Measurements from ENCODE around the gene OPCML.

OPCML gene

GRCh38 chr11:132892876-132893275 lies 639.4 kb downstream of the OPCML start:
- TF ChIP-seq, protein P1, sequence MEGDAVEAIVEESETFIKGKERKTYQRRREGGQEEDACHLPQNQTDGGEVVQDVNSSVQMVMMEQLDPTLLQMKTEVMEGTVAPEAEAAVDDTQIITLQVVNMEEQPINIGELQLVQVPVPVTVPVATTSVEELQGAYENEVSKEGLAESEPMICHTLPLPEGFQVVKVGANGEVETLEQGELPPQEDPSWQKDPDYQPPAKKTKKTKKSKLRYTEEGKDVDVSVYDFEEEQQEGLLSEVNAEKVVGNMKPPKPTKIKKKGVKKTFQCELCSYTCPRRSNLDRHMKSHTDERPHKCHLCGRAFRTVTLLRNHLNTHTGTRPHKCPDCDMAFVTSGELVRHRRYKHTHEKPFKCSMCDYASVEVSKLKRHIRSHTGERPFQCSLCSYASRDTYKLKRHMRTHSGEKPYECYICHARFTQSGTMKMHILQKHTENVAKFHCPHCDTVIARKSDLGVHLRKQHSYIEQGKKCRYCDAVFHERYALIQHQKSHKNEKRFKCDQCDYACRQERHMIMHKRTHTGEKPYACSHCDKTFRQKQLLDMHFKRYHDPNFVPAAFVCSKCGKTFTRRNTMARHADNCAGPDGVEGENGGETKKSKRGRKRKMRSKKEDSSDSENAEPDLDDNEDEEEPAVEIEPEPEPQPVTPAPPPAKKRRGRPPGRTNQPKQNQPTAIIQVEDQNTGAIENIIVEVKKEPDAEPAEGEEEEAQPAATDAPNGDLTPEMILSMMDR (conservative IDR thresholded peaks at IDR 0.05; ENCODE audit: low read length) = no peak
- DNase-seq (ENCODE audit: low read depth) = no peak
- H3K4me3 ChIP-seq (ENCODE audit: low read length) = no peak overlapping the region

- H3K4me3 ChIP-seq (ENCODE audit: low read length) = no peak overlapping the region
- peak; percentile 51 for DNase-seq (ENCODE audit: low read depth)
- TF ChIP-seq, protein P1 (conservative IDR thresholded peaks at IDR 0.05; ENCODE audit: low read length) = no peak
Measured at GRCh38 chr11:132888226-132888625, 644.1 kb downstream of the OPCML start.

DNA sequence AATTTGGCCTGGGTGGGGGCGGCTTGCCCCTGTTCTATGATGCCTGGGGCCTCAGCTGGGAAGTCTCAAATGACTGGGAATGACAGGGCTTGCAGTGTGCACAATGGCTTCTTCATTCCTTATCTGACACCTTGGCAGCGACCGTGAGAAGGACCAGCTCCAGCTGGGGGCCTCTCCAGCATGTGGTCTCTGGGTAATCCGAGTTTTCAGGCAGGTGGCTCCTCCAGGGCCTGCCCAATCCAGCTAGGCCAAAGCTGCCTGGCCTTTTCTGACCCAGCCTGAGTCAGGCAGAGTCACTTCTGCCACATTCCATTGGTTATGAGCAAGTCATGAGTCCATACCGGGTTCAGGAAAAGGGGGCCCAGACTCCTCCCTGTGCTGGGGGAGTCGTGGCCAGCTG lies 646.0 kb downstream of the OPCML start:
- TF ChIP-seq, protein P1 (conservative IDR thresholded peaks at IDR 0.05; ENCODE audit: low read length) = no peak
- no peak overlapping the region for H3K4me3 ChIP-seq (ENCODE audit: low read length)
- peak; percentile 54 for DNase-seq (ENCODE audit: low read depth)

DNA sequence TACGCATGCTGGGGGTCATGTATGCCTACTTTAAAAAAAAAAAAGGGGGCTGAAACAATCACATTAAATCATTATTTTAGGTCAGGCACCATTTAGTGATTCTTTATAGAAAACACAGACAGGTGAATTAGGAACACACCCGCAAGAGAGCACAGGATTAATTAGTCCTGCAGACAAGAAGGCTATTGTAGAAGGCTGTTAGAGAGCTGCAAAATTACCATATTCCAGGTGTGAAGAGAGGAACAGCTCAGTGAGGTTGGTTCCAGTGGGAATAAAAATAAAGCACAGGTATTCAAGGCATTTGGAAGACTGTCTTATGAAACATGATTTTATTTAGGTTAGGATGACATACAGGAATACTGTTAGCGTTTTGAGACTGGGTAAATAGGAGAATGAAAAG lies 649.1 kb downstream of the OPCML start:
- no peak for DNase-seq (ENCODE audit: low read depth)
- TF ChIP-seq, protein P1 (conservative IDR thresholded peaks at IDR 0.05; ENCODE audit: low read length) = no peak
- H3K4me3 ChIP-seq (ENCODE audit: low read length) = no peak overlapping the region

- TF ChIP-seq, protein P1 (conservative IDR thresholded peaks at IDR 0.05; ENCODE audit: low read length) = no peak
- no peak overlapping the region for H3K4me3 ChIP-seq (ENCODE audit: low read length)
- no peak for DNase-seq (ENCODE audit: low read depth)
Measured at GRCh38 chr11:132881622-132882021, 650.7 kb downstream of the OPCML start.

- TF ChIP-seq, protein P1 (conservative IDR thresholded peaks at IDR 0.05; ENCODE audit: low read length) = no peak
- no peak for DNase-seq (ENCODE audit: low read depth)
- H3K4me3 ChIP-seq (ENCODE audit: low read length) = no peak overlapping the region
Measured at GRCh38 chr11:132878111-132878510, 654.2 kb downstream of the OPCML start.

DNA sequence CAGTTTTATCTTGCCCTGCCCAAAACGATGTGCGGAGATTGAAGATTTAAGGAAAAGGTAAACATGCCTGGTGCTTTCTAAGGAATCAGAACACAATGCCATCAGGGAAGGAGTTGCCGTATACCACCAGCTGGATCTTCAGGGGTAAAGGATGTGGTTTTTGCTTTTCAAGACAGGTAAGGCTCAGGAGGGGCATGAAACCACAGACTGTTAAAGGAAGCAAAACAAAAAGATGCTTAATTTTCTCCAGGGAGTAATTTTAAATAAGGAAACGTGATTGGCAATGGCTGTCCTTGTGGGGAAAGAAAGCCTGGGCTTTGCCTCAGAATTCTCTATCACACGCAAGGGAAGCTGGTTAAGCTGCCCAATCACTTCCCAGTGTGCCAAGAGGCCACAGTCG lies 655.6 kb downstream of the OPCML start:
- TF ChIP-seq, protein P1 (conservative IDR thresholded peaks at IDR 0.05; ENCODE audit: low read length) = no peak
- H3K4me3 ChIP-seq (ENCODE audit: low read length) = no peak overlapping the region
- DNase-seq (ENCODE audit: low read depth) = no peak

Data from AG10803 (cell line).